ENCODE data around the gene PFKFB2. TPM values are rescaled to one million over a fixed set of nuclear protein-coding genes. Genes with fewer than 3 reads are reported as not detected.

Gene PFKFB2
- polyA plus RNA-seq, 3 donors, result 14.0 to 23.3 (median 20.6) TPM

- no peak for DNase-seq
Observed at GRCh38 chr1:207020709-207021107, 32.4 kb upstream of the PFKFB2 start.

- DNase-seq, result no peak
Observed at GRCh38 chr1:207021139-207021861, 31.8 kb upstream of the PFKFB2 start.

- DNase-seq, result no peak
Observed at GRCh38 chr1:207021876-207022596, 31.0 kb upstream of the PFKFB2 start.

- no peak for DNase-seq
Observed at GRCh38 chr1:207022996-207023679, 29.9 kb upstream of the PFKFB2 start.

- no peak for DNase-seq
Observed at GRCh38 chr1:207024202-207025145, 28.6 kb upstream of the PFKFB2 start.

GRCh38 chr1:207025146-207025880, 27.8 kb upstream of the PFKFB2 start:
- DNase-seq, result no peak

- no peak for DNase-seq
Observed at GRCh38 chr1:207026104-207026534, 27.0 kb upstream of the PFKFB2 start.

GRCh38 chr1:207027206-207027777, 25.8 kb upstream of the PFKFB2 start:
- DNase-seq, result no peak

GRCh38 chr1:207027921-207028320, 25.2 kb upstream of the PFKFB2 start:
- no peak for DNase-seq

- no peak for DNase-seq
Observed at GRCh38 chr1:207028884-207029650, 24.0 kb upstream of the PFKFB2 start.

- DNase-seq, result no peak
Observed at GRCh38 chr1:207029701-207030521, 23.2 kb upstream of the PFKFB2 start.

GRCh38 chr1:207030522-207031009, 22.5 kb upstream of the PFKFB2 start:
- DNase-seq, result no peak

GRCh38 chr1:207031016-207031415, 22.1 kb upstream of the PFKFB2 start:
- DNase-seq, result no peak

- DNase-seq, result no peak
Observed at GRCh38 chr1:207031632-207032264, 21.3 kb upstream of the PFKFB2 start.

- no peak for DNase-seq
Observed at GRCh38 chr1:207032528-207033017, 20.5 kb upstream of the PFKFB2 start, which contains the start of gene C1orf116. Gene C1orf116, minus strand, starts transcription at chr1:207032756. Its CDS starts 5,158 bp downstream, at chr1:207027598.

GRCh38 chr1:207033302-207033701, 19.8 kb upstream of the PFKFB2 start:
- DNase-seq, result no peak

- no peak for DNase-seq
Observed at GRCh38 chr1:207034208-207034607, 18.9 kb upstream of the PFKFB2 start.

GRCh38 chr1:207034998-207035397, 18.1 kb upstream of the PFKFB2 start:
- DNase-seq, result no peak

All from renal pelvis (tissue), 4 donors.